ENCODE results near the gene SPTB.

GRCh38 chr14:64715146-64715627, 164.5 kb downstream of the SPTB start:
- TF ChIP-seq POLR2A (IDR thresholded peaks at IDR 0.05; ENCODE audit: low read depth, low read length), result no peak
- TF ChIP-seq POLR2AphosphoS5 (IDR thresholded peaks at IDR 0.05; ENCODE audit: low read depth, low read length), result no peak
- TF ChIP-seq SPI1 (IDR thresholded peaks at IDR 0.05; ENCODE audit: low read depth, low read length), result no peak
- TF ChIP-seq TAF1 (IDR thresholded peaks at IDR 0.05; ENCODE audit: low read depth, low read length), result no peak
- TF ChIP-seq PAX5 (IDR thresholded peaks at IDR 0.05; ENCODE audit: insufficient read depth, low read length, severe bottlenecking), result no peak
